K562 (cell line): Measurements from ENCODE around the gene UQCR11. TPM values are rescaled to one million over a fixed set of nuclear protein-coding genes. Genes with fewer than 3 reads are reported as not detected.

ENCODE experiments used
- ATAC-seq: fragments of 200-7000 bp; cut with Tn5 transposase; 3 replicates; pipeline ENCODE4 v1.9.1; 2020; ENCODE audit warnings: moderate library complexity
- BruUV-seq: library from RNA; stranded (reverse); fragments of 400-500 nt; replicated peaks from 2 replicates; lab custom pipeline; 2021; lab: Mats Ljungman, UMichigan
- CTCF ChIA-PET: fragments of 300-600 bp; formaldehyde crosslinking; extraction: SDS; loops from one replicate; lab custom pipeline; 2021; ENCODE audit warnings: low intra/inter-chr PET ratio; lab: Yijun Ruan, JAX
- POLR2A ChIA-PET: fragments of 300-600, 350-650 bp; sonication (Branson Sonifier 250); formaldehyde crosslinking; extraction: SDS; loops from one replicate; lab custom pipeline; 2021; ENCODE audit warnings: antibody characterized with exemption, inconsistent platforms; lab: Yijun Ruan, JAX
- DNase-seq, 4 experiments: peaks; one replicate each; pipeline versions ENCODE4 v3.0.0 to v3.0.0-alpha.2; 2011 to 2018; ENCODE audit warnings: low spot score in 3 of 4, mixed read lengths in 3 of 4; ENCODE audit errors: extremely low read depth in 1 of 4
- FAIRE-seq: peaks from 2 replicates; lab custom pipeline; 2011; peaks lifted over from hg19 to GRCh38; lab: Jason Lieb, UNC
- H2AFZ ChIP-seq: 2 replicates; pipeline ENCODE4 v1.6.0; 2011; ENCODE audit warnings: low read depth, low read length, control low read depth, inconsistent platforms
- H3K27ac ChIP-seq: fragments of 200-600 bp; 3 replicates; pipeline ENCODE4 v1.8.0; 2011; ENCODE audit warnings: low read depth, mild to moderate bottlenecking, control low read depth, inconsistent platforms, low read length, moderate library complexity, mixed read lengths; ENCODE audit errors: extremely low read depth
- H3K27me3 ChIP-seq, 2 experiments: fragments of 300-600 bp in 1 of 2; 2 replicates in 1 of 2; 3 replicates in 1 of 2; pipeline versions ENCODE4 v1.6.0 to v1.8.0; 2011; ENCODE audit warnings: inconsistent platforms in 2 of 2, low read length in 2 of 2, mild to moderate bottlenecking in 1 of 2, mixed read lengths in 1 of 2, moderate library complexity in 1 of 2; ENCODE audit not compliant: control insufficient read depth in 2 of 2, insufficient read depth in 2 of 2
- H3K36me3 ChIP-seq: fragments of 300-600 bp; 3 replicates; pipeline ENCODE4 v1.8.0; 2011; ENCODE audit warnings: mild to moderate bottlenecking, low read length, inconsistent platforms; ENCODE audit not compliant: control insufficient read depth, insufficient read depth
- H3K4me1 ChIP-seq, 2 experiments: fragments of 200-600 bp in 1 of 2; replicated peaks in 1 of 2; 2 replicates in 1 of 2; 3 replicates in 1 of 2; pipeline versions ENCODE4 v1.5.1 to v1.8.0; 2011; ENCODE audit warnings: inconsistent platforms in 2 of 2, low read length in 2 of 2, mild to moderate bottlenecking in 1 of 2, mixed read lengths in 1 of 2, moderate library complexity in 1 of 2; ENCODE audit not compliant: control insufficient read depth in 2 of 2, insufficient read depth in 2 of 2
- H3K4me2 ChIP-seq: 2 replicates; pipeline ENCODE4 v1.6.1; 2011; ENCODE audit warnings: low read length, control low read depth, inconsistent platforms, mixed read lengths; ENCODE audit not compliant: insufficient read depth
- H3K4me3 ChIP-seq: fragments of 200-600 bp; sonication (generic), shearing (Covaris generic); 2 replicates; pipeline ENCODE4 v1.5.1; 2016; ENCODE audit warnings: control low read depth, inconsistent platforms
- H3K79me2 ChIP-seq: fragments of 200-600 bp; 3 replicates; pipeline ENCODE4 v1.8.0; 2011; ENCODE audit warnings: low read length, inconsistent platforms; ENCODE audit not compliant: control insufficient read depth, insufficient read depth
- H3K9ac ChIP-seq, 2 experiments: 2 replicates each; pipeline versions ENCODE4 v1.6.0 to v1.6.1; 2011; ENCODE audit warnings: low read depth in 2 of 2, low read length in 2 of 2, control low read depth in 1 of 2, inconsistent platforms in 1 of 2, mild to moderate bottlenecking in 1 of 2, mixed read lengths in 1 of 2; ENCODE audit not compliant: insufficient read depth in 1 of 2
- H3K9me1 ChIP-seq: one replicate; pipeline ENCODE4 v1.6.0; 2011; ENCODE audit warnings: inconsistent platforms, mild to moderate bottlenecking, low read length, moderate library complexity; ENCODE audit not compliant: control insufficient read depth, insufficient read depth
- H3K9me3 ChIP-seq: replicated peaks from 2 replicates; pipeline ENCODE4 v1.5.1; 2011; ENCODE audit warnings: low read depth, low read length, inconsistent platforms; ENCODE audit not compliant: control insufficient read depth, insufficient read depth
- H4K20me1 ChIP-seq: replicated peaks from 2 replicates; pipeline ENCODE4 v1.6.1; 2011; ENCODE audit warnings: low read length, inconsistent platforms, mixed read lengths; ENCODE audit not compliant: control insufficient read depth, insufficient read depth
- MEIS2 ChIP-seq: fragments of 450-650 bp; IDR thresholded peaks from 2 replicates; pipeline ENCODE4 v1.6.1; 2014; ENCODE audit warnings: mild to moderate bottlenecking; ENCODE audit not compliant: partially characterized antibody
- POLR2A ChIP-seq: fragments of 450-650 bp; conservative IDR thresholded peaks from 2 replicates; pipeline ENCODE4 v1.6.1; 2016
- POLR2AphosphoS5 ChIP-seq: IDR thresholded peaks from 2 replicates; pipeline ENCODE4 v1.6.1; 2011; ENCODE audit warnings: mild to moderate bottlenecking, low read depth, low read length, moderate library complexity; ENCODE audit not compliant: control insufficient read depth, insufficient read depth
- POLR2G ChIP-seq: fragments of 200-400 bp; formaldehyde crosslinking; IDR thresholded peaks from 2 replicates; pipeline ENCODE4 v1.6.1; 2017; ENCODE audit warnings: low read depth, mild to moderate bottlenecking, antibody characterized with exemption, low read length, moderate library complexity
- PTRF ChIP-seq: fragments of 450-650 bp; IDR thresholded peaks from 2 replicates; pipeline ENCODE4 v1.6.1; 2016; ENCODE audit warnings: mild to moderate bottlenecking, missing genetic modification characterization, missing compliant biosample characterization
- ZNF830 ChIP-seq: fragments of 250-450 bp; sonication (Bioruptor Pico); IDR thresholded peaks from 2 replicates; pipeline ENCODE4 v1.5.0; 2021; ENCODE audit warnings: mild to moderate bottlenecking
- WGBS: fragments of 100-300 bp; shearing (Covaris generic); methylation state at CpG from one replicate; pipeline ENCODE4 v1.1.6; 2016; ENCODE audit warnings: low coverage, mixed read lengths; ENCODE audit not compliant: insufficient coverage; ENCODE audit errors: missing lambda C conversion rate; 5-methylcytosine and 5-hydroxymethylcytosine counted together
- in situ Hi-C: fragments of 300-500 bp; cut with MboI; formaldehyde crosslinking; loops from 4 replicates; pipeline ENCODE4 v1.15.0; 2018; ENCODE audit warnings: inconsistent platforms, mixed read lengths
- intact Hi-C: fragments of 100-400 bp; cut with micrococcal nuclease; formaldehyde crosslinking; loops from 2 replicates; pipeline ENCODE4 v1.14.2; 2022
- polyA plus RNA-seq, 8 experiments: library from polyadenylated mRNA; depleted of rRNA in 4 of 8; stranded (reverse) in 5 of 8; unstranded in 3 of 8; fragments of >200 nt; fragmentation: Nextera tagmentation in 2 of 8; fragmentation: Illumina TruSeq in 1 of 8; extraction: Ambion mirVana in 2 of 8; extraction: Trizol in 1 of 8; gene quantifications; 2 replicates each; pipeline versions ENCODE4 v1.2.1 to v1.2.3, GENCODE V29; 2011 to 2014; ENCODE audit warnings: inconsistent platforms in 1 of 8, missing spikeins in 1 of 8
- total RNA-seq, 7 experiments: library from RNA; depleted of rRNA in 6 of 7; stranded (reverse); fragments of >200 nt in 6 of 7; fragmentation: Illumina TruSeq in 2 of 7; extraction: Trizol in 2 of 7; gene quantifications; 2 replicates each; pipeline versions ENCODE4 v1.2.1 to v1.2.3, GENCODE V29; 2011 to 2021; ENCODE audit warnings: low replicate concordance in 1 of 7
- TF ChIP-seq, protein P1 (sequence below): fragments of 450-650 bp; IDR thresholded peaks from 2 replicates; pipeline ENCODE4 v1.6.1; 2016
- TF ChIP-seq, protein P2 (sequence below): sonication (generic); formaldehyde crosslinking; IDR thresholded peaks from 2 replicates; pipeline ENCODE4 v1.8.1; 2023; ENCODE audit warnings: mild to moderate bottlenecking, missing genetic modification reagents

The UQCR11 gene
- total and polyA plus RNA-seq, 9 of the 15 experiments (the other 6 are each of a cell fraction or from before 2014, with no cell fraction given) = 57.6 to 394 (median 259) TPM

DNA sequence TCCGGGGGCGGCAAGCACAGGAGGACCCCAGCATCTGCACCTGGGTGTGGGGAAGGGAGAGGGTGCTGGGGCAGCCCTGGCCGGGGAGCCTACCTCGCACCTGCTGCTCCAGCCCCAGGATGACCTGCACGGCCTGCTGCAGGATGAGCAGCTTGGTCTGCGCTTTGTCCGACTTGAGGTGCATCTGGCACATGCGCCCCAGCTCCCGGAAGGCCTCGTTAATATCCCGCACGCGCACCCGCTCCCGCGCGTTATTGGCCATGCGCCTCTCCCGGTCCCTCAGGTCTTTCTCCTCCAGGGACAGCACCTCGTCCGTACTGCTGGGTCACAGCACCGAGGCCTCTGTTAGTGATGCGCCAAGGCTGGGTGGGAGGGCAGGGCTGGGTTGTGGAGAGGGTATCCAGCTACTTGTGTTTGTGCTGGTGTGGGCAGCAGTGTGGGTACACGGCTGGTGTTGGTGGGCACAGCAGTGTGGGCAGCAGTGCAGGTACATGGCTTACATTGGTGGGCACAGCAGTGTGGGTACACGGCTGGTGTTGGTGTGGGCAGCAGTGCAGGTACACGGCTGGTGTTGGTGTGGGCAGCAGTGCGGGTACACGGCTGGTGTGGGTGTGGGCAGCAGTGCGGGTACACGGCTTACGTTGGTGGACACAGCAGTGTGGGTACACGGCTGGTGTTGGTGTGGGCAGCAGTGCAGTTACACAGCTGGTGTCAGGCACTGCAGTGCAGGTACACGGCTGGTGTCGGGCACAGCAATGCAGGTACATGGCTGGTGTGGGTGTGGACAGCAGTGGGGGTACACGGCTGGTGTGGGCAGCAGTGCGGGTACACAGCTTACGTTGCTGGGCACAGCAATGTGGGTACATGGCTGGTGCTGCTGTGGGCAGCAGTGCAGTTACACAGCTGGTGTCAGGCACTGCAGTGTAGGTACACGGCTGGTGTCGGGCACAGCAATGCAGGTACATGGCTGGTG is 7.1 kb upstream of the UQCR11 start:
- ATAC-seq (no peak), FAIRE-seq (no peak)
- Histone ChIP-seq H3K9me3 (no peaks in the 10 kb centered on the region), H3K9me1 (no peaks in the 10 kb centered on the region)
- in situ Hi-C loops = no loop called here
- TF ChIP-seq PTRF (tag) (no peak), POLR2G (peak; percentile 50), POLR2A (peak; percentile 29; the same call in 1 of the 2 replicates), ZNF830 (CRISPR knock-in tag) (no peak), MEIS2 (no peak), POLR2AphosphoS5 (peak; percentile 22; the same call in 1 of the 2 replicates)
- TF ChIP-seq, protein P1, sequence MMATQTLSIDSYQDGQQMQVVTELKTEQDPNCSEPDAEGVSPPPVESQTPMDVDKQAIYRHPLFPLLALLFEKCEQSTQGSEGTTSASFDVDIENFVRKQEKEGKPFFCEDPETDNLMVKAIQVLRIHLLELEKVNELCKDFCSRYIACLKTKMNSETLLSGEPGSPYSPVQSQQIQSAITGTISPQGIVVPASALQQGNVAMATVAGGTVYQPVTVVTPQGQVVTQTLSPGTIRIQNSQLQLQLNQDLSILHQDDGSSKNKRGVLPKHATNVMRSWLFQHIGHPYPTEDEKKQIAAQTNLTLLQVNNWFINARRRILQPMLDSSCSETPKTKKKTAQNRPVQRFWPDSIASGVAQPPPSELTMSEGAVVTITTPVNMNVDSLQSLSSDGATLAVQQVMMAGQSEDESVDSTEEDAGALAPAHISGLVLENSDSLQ = no peak
- TF ChIP-seq, protein P2, sequence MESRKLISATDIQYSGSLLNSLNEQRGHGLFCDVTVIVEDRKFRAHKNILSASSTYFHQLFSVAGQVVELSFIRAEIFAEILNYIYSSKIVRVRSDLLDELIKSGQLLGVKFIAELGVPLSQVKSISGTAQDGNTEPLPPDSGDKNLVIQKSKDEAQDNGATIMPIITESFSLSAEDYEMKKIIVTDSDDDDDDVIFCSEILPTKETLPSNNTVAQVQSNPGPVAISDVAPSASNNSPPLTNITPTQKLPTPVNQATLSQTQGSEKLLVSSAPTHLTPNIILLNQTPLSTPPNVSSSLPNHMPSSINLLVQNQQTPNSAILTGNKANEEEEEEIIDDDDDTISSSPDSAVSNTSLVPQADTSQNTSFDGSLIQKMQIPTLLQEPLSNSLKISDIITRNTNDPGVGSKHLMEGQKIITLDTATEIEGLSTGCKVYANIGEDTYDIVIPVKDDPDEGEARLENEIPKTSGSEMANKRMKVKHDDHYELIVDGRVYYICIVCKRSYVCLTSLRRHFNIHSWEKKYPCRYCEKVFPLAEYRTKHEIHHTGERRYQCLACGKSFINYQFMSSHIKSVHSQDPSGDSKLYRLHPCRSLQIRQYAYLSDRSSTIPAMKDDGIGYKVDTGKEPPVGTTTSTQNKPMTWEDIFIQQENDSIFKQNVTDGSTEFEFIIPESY (CRISPR knock-in tag) = peak; percentile 71
- TF ChIP-seq, all 486 proteins: peak for 4
- Histone ChIP-seq H3K36me3 (peaks cover 77% of the 10 kb centered on the region), H3K27me3 (no peaks in the 10 kb centered on the region), H3K4me2 (no peak overlapping the region), H3K4me3 (no peak overlapping the region), H3K79me2 (no peaks in the 10 kb centered on the region), H4K20me1 (no peaks in the 10 kb centered on the region), H3K27ac (no peak overlapping the region), H2AFZ (no peak overlapping the region), H3K4me1 (peaks cover 0 to 44% of the 10 kb centered on the region in 2 experiments; a peak in 2 of 5 replicates), H3K9ac (0 out of 4 replicates have a peak overlapping the region, but pooled peaks of 1 of the 2 experiments have one; percentile 10)
- WGBS = 96% methylated on average over 34 of the region's 39 CpGs
- BruUV-seq = no TSS peak
- CTCF ChIA-PET = no interaction called here
- intact Hi-C loops = no loop called here
- POLR2A ChIA-PET = no interaction called here
- no peak for DNase-seq
